IMR-90 (cell line): ENCODE data around the gene MGA. TPM values are rescaled to one million over a fixed set of nuclear protein-coding genes. Genes with fewer than 3 reads are reported as not detected.

Source experiments
- ATAC-seq: fragments of 200-7000 bp; cut with Tn5 transposase; 2 replicates; pipeline ENCODE4 v1.9.1; 2020; ENCODE audit warnings: low read depth, mild to moderate bottlenecking, moderate library complexity
- BruUV-seq: library from RNA; stranded (reverse); fragments of 400-500 nt; replicated peaks from 2 replicates; lab custom pipeline; 2021; lab: Mats Ljungman, UMichigan
- CTCF ChIA-PET: fragments of 300-600 bp; formaldehyde crosslinking; extraction: SDS; loops from one replicate; lab custom pipeline; 2021; ENCODE audit warnings: antibody characterized with exemption; lab: Yijun Ruan, JAX
- POLR2A ChIA-PET: fragments of 300-600 bp; sonication (Branson Sonifier 250); formaldehyde crosslinking; loops from one replicate; lab custom pipeline; 2022; ENCODE audit warnings: antibody characterized with exemption; ENCODE audit not compliant: unreplicated experiment; lab: Charles Lee
- DNase-seq: peaks from one replicate; pipeline ENCODE4 v3.0.0; 2013
- H2AFZ ChIP-seq: replicated peaks from 2 replicates; pipeline ENCODE3; 2013; ENCODE audit warnings: low read length, mild to moderate bottlenecking; ENCODE audit not compliant: poor library complexity
- H2AK5ac ChIP-seq: 2 replicates; pipeline ENCODE4 v1.6.1; 2013; ENCODE audit warnings: low read depth, low read length, inconsistent platforms
- H2AK9ac ChIP-seq: replicated peaks from 2 replicates; pipeline ENCODE3; 2013; ENCODE audit warnings: mild to moderate bottlenecking, low read depth, low read length, moderate library complexity; ENCODE audit not compliant: poor library complexity
- H2BK120ac ChIP-seq: 2 replicates; pipeline ENCODE4 v1.6.1; 2013; ENCODE audit warnings: low read depth, low read length, inconsistent platforms
- H2BK15ac ChIP-seq: 3 replicates; pipeline ENCODE4 v1.6.1; 2013; ENCODE audit warnings: low read depth, low read length, inconsistent platforms
- H2BK20ac ChIP-seq: 2 replicates; pipeline ENCODE4 v1.6.1; 2013; ENCODE audit warnings: low read depth, mild to moderate bottlenecking, inconsistent platforms, low read length, moderate library complexity
- H2BK5ac ChIP-seq: 2 replicates; pipeline ENCODE4 v1.6.1; 2013; ENCODE audit warnings: mild to moderate bottlenecking, low read depth, low read length, inconsistent platforms; ENCODE audit not compliant: poor library complexity, severe bottlenecking
- H3K14ac ChIP-seq: replicated peaks from 2 replicates; pipeline ENCODE4 v1.6.1; 2013; ENCODE audit warnings: low read depth, low read length, inconsistent platforms
- H3K18ac ChIP-seq: 2 replicates; pipeline ENCODE4 v1.6.1; 2013; ENCODE audit warnings: low read depth, low read length, control low read depth
- H3K23ac ChIP-seq: 2 replicates; pipeline ENCODE4 v1.6.1; 2013; ENCODE audit warnings: low read depth, low read length, inconsistent platforms
- H3K27ac ChIP-seq: 2 replicates; pipeline ENCODE4 v1.5.1; 2013; ENCODE audit warnings: mild to moderate bottlenecking, control low read depth, low read length; ENCODE audit not compliant: insufficient read depth
- H3K27me3 ChIP-seq: 2 replicates; pipeline ENCODE4 v1.6.1; 2013; ENCODE audit warnings: low read length; ENCODE audit not compliant: control insufficient read depth, insufficient read depth
- H3K36me3 ChIP-seq: 2 replicates; pipeline ENCODE4 v1.6.1; 2013; ENCODE audit warnings: low read length, mixed read lengths; ENCODE audit not compliant: control insufficient read depth, insufficient read depth
- H3K4ac ChIP-seq: 2 replicates; pipeline ENCODE4 v1.6.1; 2013; ENCODE audit warnings: low read depth, low read length, inconsistent platforms
- H3K4me1 ChIP-seq: 2 replicates; pipeline ENCODE4 v1.6.1; 2013; ENCODE audit warnings: low read length, mixed read lengths; ENCODE audit not compliant: control insufficient read depth, insufficient read depth
- H3K4me2 ChIP-seq: 2 replicates; pipeline ENCODE4 v1.6.1; 2013; ENCODE audit warnings: low read depth, mild to moderate bottlenecking, control low read depth, low read length, moderate library complexity
- H3K4me3 ChIP-seq: 2 replicates; pipeline ENCODE4 v1.5.1; 2013; ENCODE audit warnings: low read depth, mild to moderate bottlenecking, control low read depth, low read length, moderate library complexity; ENCODE audit not compliant: insufficient read depth
- H3K56ac ChIP-seq: 2 replicates; pipeline ENCODE4 v1.6.1; 2013; ENCODE audit warnings: low read length, inconsistent platforms; ENCODE audit not compliant: insufficient read depth; ENCODE audit errors: extremely low read depth
- H3K79me1 ChIP-seq, 2 experiments: 2 replicates each; pipeline ENCODE4 v1.6.1; 2013; ENCODE audit warnings: low read length in 2 of 2, inconsistent platforms in 1 of 2, low read depth in 1 of 2
- H3K9ac ChIP-seq: 2 replicates; pipeline ENCODE4 v1.6.1; 2013; ENCODE audit warnings: low read depth, low read length, control low read depth
- H3K9me1 ChIP-seq: 2 replicates; pipeline ENCODE4 v1.6.1; 2013; ENCODE audit warnings: low read length, inconsistent platforms; ENCODE audit not compliant: insufficient read depth
- H3K9me3 ChIP-seq: 2 replicates; pipeline ENCODE4 v1.6.1; 2013; ENCODE audit warnings: low read length; ENCODE audit not compliant: control insufficient read depth, insufficient read depth
- H4K20me1 ChIP-seq: 2 replicates; pipeline ENCODE4 v1.6.1; 2013; ENCODE audit warnings: low read length, inconsistent platforms; ENCODE audit not compliant: insufficient read depth
- H4K5ac ChIP-seq: 2 replicates; pipeline ENCODE4 v1.6.1; 2013; ENCODE audit warnings: mild to moderate bottlenecking, low read depth, low read length, control low read depth
- H4K8ac ChIP-seq, 2 experiments: 2 replicates each; pipeline ENCODE4 v1.6.1; 2013; ENCODE audit warnings: low read depth in 2 of 2, low read length in 2 of 2, control low read depth in 1 of 2, inconsistent platforms in 1 of 2
- H4K91ac ChIP-seq: 2 replicates; pipeline ENCODE4 v1.6.1; 2013; ENCODE audit warnings: low read depth, low read length, inconsistent platforms; ENCODE audit not compliant: insufficient read depth
- BHLHE40 ChIP-seq: fragments of 150-350 bp; IDR thresholded peaks from 2 replicates; pipeline ENCODE4 v1.6.1; 2016; ENCODE audit warnings: mild to moderate bottlenecking, low read depth, low read length
- CHD1 ChIP-seq: IDR thresholded peaks from 2 replicates; pipeline ENCODE4 v1.6.1; 2012; ENCODE audit warnings: low read depth, low read length, improper control_type of control experiment
- CTCF ChIP-seq: conservative IDR thresholded peaks from 2 replicates; pipeline ENCODE4 v1.5.1; 2012; ENCODE audit warnings: mild to moderate bottlenecking, low read depth, low read length, improper control_type of control experiment
- ELK1 ChIP-seq: fragments of 150-350 bp; IDR thresholded peaks from 2 replicates; pipeline ENCODE4 v1.6.1; 2016; ENCODE audit warnings: low read depth, mild to moderate bottlenecking, low read length, moderate library complexity, borderline replicate concordance
- FOS ChIP-seq: fragments of 150-350 bp; IDR thresholded peaks from 2 replicates; pipeline ENCODE4 v1.6.1; 2016; ENCODE audit warnings: low read depth, low read length
- MXI1 ChIP-seq: IDR thresholded peaks from 2 replicates; pipeline ENCODE4 v1.6.1; 2012; ENCODE audit warnings: low read depth, mild to moderate bottlenecking, low read length, moderate library complexity, borderline replicate concordance
- RAD21 ChIP-seq: IDR thresholded peaks from 2 replicates; pipeline ENCODE4 v1.6.1; 2012; ENCODE audit warnings: low read length, improper control_type of control experiment
- SMC3 ChIP-seq: fragments of 150-350 bp; IDR thresholded peaks from 2 replicates; pipeline ENCODE4 v1.6.1; 2016; ENCODE audit warnings: low read depth, mild to moderate bottlenecking, antibody characterized with exemption, low read length, moderate library complexity
- USF2 ChIP-seq: fragments of 150-350 bp; IDR thresholded peaks from 2 replicates; pipeline ENCODE4 v1.6.1; 2017; ENCODE audit warnings: mild to moderate bottlenecking, antibody characterized with exemption, low read length, low read depth
- WGBS, 2 experiments: methylation state at CpG; one replicate each; pipeline versions ENCODE4 v1.1.5 to v1.1.7; 2013; ENCODE audit warnings: missing lambda C conversion rate in 2 of 2; ENCODE audit not compliant: insufficient read length in 1 of 2; ENCODE audit errors: extremely low coverage in 2 of 2; 5-methylcytosine and 5-hydroxymethylcytosine counted together
- dilution Hi-C: fragments of 300-500 bp; cut with HindIII; formaldehyde crosslinking; loops from one replicate; pipeline ENCODE4 v1.14.3; 2018; ENCODE audit warnings: low sequenced_read_pairs; ENCODE audit not compliant: unreplicated experiment
- in situ Hi-C: fragments of 300-500 bp; cut with MboI; formaldehyde crosslinking; loops from 3 replicates; pipeline ENCODE4 v1.14.3; 2019; ENCODE audit warnings: low sequenced_read_pairs, inconsistent platforms, mixed read lengths
- intact Hi-C: fragments of 100-400 bp; cut with micrococcal nuclease; formaldehyde crosslinking; loops from 2 replicates; pipeline ENCODE4 v1.10.0; 2022
- polyA plus RNA-seq, 3 experiments: library from polyadenylated mRNA; depleted of rRNA; stranded (reverse); fragments of >200 nt; gene quantifications; 2 replicates each; pipeline ENCODE4 v1.2.3, GENCODE V29; 2012; ENCODE audit warnings: low replicate concordance in 1 of 3
- total RNA-seq: library from RNA; depleted of rRNA; stranded (reverse); fragments of >200 nt; gene quantifications from 2 replicates; pipeline ENCODE4 v1.2.3, GENCODE V29; 2012

MGA gene
- total and polyA plus RNA-seq, 2 of the 4 experiments (the other 2 are of a cell fraction) = 3.2 to 38.0 TPM

- Histone ChIP-seq H3K56ac (no peak overlapping the region), H2BK15ac (no peak overlapping the region), H4K5ac (no peak overlapping the region), H3K18ac (no peak overlapping the region), H3K23ac (no peak overlapping the region), H3K4me3 (no peak overlapping the region), H2BK5ac (no peak overlapping the region), H3K9me3 (peaks cover 5% of the 10 kb centered on the region; the same call in 1 of the 2 replicates), H3K79me1 (peaks cover 0 to 3% of the 10 kb centered on the region in 2 experiments; a peak in 1 of 4 replicates), H3K4me1 (peaks cover 2% of the 10 kb centered on the region), H3K9ac (no peak overlapping the region), H3K36me3 (no peaks in the 10 kb centered on the region), H3K4me2 (no peak overlapping the region), H4K20me1 (no peaks in the 10 kb centered on the region), H4K8ac (no peak overlapping the region), H4K91ac (no peak overlapping the region), H2AK5ac (no peak overlapping the region), H2AFZ (no peak overlapping the region), H3K9me1 (no peaks in the 10 kb centered on the region), H2BK20ac (no peak overlapping the region), H2AK9ac (no peak overlapping the region), H3K27ac (no peak overlapping the region), H3K27me3 (no peaks in the 10 kb centered on the region), H3K14ac (no peak overlapping the region), H3K4ac (no peak overlapping the region), H2BK120ac (no peak overlapping the region)
- dilution Hi-C loops = no loop called here
- no CpG with 5 or more reads among the region's 1 CpG for WGBS, 2 experiments
- DNase-seq (no peak), ATAC-seq (no peak)
- in situ Hi-C loops = no loop called here
- ChIA-PET CTCF (no interaction called here), POLR2A (no interaction called here)
- no TSS peak for BruUV-seq
- TF ChIP-seq BHLHE40 (no peak), CTCF (no peak), USF2 (no peak), CHD1 (no peak), RAD21 (no peak), SMC3 (no peak), ELK1 (no peak), MXI1 (no peak), FOS (no peak)
- intact Hi-C loops = no loop called here
Measured at GRCh38 chr15:41650806-41651205, 9.4 kb upstream of the MGA start.
